Daoy (cell line): ENCODE data around the gene C12orf75. TPM values are rescaled to one million over a fixed set of nuclear protein-coding genes. Genes with fewer than 3 reads are reported as not detected.
"Not testable (repeated sequence)": the region's sequence is repeated elsewhere in the genome, so short reads cannot be mapped to it uniquely, and the experiment has no call there.

Source experiments
- DNase-seq: peaks from one replicate; pipeline ENCODE4 v3.0.0-alpha.2; 2015; ENCODE audit warnings: low read depth
- total RNA-seq: library from RNA; depleted of rRNA; stranded (reverse); fragments of >200 nt; shearing (Covaris generic); gene quantifications from 2 replicates; pipeline ENCODE4 v1.2.3, GENCODE V29; 2014; rRNA removed

The C12orf75 gene
- total RNA-seq, result 89.1 and 103 TPM in 2 replicates

DNA sequence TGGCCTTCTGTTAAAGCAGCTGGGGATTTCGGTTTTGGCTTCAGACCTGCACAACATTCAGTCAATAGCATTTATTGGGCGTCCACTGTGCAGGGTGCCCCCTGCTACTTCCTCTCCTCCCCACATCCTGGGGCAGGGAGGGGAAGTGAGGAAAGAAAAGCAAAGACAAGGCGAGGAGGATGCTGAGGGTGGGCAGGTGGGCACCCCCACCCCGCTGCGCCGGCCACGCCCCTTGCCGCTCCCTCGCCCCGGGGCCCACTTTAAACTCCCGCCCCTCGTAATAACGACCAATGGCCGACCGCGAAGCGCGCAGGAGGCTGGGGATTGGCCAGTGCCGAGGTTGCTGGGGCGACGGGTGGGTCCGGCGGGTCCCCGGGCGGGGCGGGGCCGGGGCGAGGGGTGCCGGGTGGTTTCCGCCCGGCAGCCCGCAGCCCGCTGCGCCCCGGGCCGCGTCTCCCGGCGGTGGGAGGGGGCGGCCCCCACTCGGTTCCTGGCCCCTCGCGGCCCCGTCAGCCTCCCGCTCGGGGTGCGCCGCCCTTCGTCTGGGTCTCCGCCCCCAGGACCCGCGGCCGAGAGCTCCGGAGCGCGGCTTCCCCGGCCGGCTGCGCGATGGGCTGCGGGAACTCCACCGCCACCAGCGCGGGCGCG lies at the start of gene C12orf75:
Gene C12orf75 (plus strand): TSS at position 409 of the 648 bp plus-strand sequence. CDS start 201 bp downstream, at position 610.
- DNase-seq, result peak; percentile 90

DNA sequence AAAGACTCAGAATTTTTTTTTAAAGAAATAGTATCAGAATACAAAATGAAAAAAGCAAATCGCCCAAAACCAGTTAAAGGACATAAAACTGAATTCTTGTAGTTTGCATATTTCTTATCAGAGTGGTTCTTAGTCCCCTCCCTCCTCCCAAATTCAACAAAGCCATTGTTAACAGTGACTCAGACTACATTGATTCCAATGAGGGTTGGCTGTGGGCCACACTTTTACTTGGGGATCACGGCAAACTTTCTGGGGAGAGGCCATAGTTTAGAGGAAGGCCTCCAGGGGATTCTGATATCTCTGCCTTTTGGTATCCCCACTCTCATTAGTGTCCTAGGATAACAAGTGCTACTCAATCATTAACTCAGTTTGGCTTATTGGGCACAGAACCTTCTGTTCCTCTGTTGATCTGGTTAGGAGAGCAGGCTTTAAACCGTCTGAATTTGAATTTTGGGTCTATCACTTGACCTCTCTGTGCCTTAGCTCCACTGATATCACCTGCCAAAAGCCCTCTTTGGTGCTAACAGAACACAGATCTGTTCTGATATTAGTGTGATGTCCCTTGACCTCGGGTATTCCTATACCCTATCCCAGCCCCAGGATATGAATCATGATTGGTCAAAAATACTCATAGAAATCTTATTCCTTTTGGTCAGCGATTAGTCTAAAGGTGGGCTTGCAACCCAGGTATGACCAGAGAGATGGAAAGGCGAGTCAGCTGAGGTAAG lies 49.4 kb upstream of the C12orf75 start:
- no peak for DNase-seq

DNA sequence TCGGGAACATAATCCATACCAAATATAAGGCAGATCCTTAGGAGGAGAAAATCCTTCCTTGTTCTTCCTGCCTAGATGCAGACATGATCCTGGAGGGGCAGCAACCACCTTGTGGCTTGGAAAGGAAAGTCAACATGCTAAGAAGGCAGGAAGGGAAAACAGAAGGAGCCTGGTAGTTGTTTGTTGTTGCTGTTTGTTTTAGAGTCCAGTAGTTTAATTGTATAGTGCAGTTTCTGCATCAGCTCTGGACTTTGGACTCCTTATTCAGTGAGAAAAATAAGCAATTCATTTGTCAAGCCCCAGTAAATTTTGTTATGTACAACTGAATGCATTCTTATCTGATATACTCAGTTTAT lies 48.8 kb upstream of the C12orf75 start:
- DNase-seq, result no peak

DNA sequence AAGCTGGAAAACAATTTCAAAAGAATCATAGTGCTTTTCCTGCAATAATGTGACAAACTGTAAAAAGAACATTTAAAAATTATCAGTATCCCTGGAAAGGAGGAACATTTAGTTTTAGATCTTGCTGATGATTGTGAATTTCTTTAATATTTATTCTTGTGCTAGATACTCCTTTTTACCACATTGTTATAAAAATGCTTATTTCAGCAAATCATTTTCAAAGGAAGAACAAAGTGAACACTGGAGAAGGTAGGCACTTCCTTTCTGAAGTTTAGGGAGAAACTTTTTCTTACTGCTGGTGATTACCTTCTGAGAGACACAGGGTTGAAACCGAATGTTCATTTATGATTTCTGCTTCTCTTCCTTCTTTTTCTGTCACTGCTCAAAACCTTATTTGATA lies 45.1 kb upstream of the C12orf75 start:
- DNase-seq, result no peak

DNA sequence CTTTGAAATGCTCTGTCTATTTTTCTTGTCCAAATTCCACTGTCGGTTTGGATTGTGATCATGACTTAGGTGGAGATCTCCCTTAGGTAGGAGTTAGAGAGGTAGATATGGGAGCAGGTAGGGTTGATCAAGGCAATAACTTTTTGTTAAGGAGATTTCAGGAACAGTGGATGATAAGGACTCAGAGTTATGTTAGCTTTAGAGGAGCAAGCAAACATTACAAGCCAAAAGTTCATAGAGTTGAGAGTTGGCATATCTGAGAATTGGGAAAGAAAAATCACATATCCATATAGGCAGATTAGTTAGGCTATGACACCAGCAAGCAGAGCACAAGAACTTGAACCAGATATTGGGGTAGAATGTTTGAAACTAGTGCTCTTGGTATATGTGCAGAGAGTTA lies 43.1 kb upstream of the C12orf75 start:
- DNase-seq, result no peak

DNA sequence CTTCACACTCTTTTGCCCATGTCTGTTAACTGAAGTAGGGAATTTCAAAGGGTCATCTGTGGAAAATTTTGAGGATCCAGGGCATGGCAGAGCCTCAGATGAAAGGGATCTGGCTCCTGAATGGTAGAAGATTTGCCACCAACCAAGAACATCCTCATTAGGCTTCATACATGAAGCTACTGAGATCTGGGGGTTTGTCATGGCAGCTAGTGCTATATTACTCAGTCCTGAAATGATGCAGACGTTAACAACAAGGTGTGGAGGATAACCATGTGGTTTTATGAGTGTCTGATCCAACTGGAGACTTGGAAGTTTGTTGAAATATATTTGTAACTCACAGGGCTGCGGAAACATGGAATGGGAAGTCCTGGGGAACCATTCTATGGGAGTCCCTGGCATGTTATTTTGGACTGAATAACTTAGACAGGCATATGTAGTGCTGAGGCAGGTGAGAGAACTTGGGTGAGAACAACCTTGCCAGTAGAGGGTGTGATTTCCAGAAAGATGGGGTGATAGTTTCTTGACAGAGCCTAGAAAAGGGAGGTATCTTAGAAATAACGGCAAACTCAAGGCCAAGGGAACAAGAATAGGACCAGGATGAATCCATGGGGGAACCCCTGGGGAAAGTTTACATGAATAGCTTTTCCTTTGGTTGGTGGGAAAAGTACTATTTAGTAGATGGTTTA lies 42.0 kb upstream of the C12orf75 start:
- DNase-seq, result no peak

DNA sequence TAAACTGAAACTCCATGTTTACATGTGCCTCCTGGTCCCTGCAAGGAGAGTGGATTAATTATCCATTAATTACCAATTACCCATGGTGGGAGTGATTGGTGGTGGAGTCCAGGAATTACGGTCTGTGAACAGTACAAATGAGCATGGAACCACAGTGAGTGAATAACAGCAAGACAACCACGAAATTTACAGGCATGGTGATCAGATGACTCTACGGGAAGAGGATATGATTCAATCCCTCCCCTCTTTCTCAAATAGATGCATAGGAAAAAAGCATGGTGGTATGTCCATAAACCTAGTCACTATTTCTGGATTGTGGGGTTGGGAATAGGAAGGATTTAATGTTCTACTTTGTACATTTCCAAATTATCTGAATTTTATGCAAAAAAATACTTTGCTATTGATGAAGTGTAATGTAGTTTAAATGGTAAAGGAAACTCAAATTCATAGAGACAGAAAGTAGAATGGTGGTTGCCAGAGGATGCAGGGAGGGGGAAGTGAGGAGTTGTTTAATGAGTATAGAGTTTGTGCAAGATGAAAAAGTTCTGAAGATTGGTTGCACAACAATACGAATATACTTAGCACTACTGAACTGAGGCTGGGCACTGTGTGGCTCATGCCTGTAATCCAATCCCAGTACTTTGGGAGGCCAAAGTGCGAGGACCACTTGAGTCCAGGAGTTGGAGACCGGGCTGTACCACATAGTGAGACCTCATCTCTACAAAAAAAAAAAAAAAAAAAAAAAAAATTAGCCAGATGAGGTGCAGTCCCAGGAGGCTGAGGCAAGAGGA lies 41.2 kb upstream of the C12orf75 start:
- peak; percentile 39 for DNase-seq

DNA sequence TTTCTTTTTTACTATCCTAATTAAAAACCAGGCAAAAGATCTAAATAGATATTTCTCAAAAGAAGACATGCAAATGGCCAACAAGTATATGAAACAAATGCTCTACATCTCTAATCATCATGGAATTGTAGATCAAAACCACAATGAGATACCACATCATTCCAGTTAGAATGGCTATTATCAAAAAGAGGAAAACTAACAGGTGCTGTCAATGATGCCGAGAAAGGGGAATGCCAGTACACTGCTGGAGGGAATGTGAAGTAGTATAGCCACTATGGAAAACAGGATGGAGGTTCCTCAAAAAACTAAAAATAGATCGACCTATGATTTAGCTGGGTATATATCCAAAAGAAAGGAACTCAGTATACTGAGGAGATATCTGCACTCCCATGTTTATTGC lies 39.0 kb upstream of the C12orf75 start:
- DNase-seq, result no peak

DNA sequence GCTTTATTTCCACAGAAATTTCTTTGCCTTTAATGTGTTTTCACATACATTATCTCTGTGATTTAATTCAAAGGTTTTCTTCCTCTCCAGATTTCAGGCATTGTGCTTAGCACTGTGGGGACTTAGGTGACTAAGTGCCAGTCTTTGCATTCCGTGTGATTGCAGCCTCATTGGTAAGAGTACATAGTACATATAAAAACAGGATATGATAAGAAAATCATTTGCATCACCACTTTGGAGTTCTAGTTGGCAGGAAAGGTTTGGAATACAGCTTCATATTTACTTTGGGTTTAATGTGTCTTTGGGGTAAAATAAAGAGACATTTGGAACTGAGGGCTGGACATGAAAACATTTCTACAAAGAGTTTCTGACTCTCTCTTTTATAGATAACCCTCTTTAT lies 37.8 kb upstream of the C12orf75 start:
- no peak for DNase-seq

DNA sequence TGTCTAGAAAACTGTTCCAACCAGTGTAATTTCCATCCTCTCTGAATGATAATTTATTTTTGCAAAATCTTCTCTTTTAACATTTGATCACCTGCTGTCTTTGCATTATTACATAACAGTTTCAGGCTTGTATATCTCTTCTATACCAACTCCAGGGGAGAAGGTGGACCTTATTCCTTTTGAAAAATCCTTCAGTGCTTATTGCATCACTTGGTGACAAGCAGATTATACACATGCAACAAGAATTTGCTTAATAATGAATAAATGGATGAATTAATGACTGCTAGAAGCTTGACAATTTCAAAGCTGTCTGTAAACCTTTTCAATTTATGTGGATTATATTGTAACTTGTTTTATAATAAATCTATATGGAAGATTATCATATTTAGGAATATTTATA lies 37.3 kb upstream of the C12orf75 start:
- no peak for DNase-seq

DNA sequence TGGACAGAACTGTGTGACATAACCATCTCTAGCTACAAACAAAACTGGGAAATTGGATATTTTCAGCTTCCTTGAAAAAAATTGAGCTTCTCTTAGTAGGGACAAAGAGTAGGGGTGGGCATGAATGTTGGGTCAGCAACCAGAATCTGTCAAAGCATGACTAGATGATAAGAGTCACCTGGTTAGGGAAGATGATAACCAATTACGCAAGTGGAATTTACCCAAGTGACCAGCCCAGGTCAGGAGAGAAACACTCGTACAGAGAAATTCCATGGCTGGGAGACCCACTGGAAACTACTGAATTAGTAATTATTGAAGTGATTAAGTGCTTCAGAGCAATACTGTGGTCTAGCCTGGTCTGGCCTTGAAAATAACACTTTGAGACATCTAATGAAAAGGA lies 36.3 kb upstream of the C12orf75 start:
- DNase-seq, result no peak

DNA sequence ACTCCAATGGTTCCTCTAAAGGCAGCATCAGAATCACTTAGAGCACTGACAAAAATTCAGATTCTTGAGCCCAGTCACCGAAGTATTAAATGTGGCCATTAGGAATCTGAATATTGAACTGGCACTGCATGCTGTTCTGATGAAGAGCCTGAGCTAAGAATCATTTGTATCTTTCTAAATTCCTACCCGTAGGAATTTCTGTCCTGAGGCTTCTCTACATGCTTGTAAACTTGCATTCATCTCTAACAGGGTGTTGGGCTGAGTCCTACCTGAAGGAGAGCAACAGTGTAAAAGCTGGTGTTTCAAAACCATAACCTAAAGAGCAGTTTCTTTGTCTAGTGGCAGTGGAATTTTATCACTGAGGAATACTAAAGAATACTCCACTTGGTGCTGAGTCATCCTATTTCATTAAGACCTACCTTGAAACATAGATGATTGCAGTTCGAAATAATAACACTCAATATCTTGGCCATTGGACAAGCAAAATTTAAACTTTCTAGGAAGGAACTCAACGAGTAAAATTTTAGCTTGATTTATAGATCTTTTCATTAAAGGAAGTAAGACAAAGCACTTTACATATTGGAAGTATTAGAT lies 35.5 kb upstream of the C12orf75 start:
- DNase-seq, result no peak

DNA sequence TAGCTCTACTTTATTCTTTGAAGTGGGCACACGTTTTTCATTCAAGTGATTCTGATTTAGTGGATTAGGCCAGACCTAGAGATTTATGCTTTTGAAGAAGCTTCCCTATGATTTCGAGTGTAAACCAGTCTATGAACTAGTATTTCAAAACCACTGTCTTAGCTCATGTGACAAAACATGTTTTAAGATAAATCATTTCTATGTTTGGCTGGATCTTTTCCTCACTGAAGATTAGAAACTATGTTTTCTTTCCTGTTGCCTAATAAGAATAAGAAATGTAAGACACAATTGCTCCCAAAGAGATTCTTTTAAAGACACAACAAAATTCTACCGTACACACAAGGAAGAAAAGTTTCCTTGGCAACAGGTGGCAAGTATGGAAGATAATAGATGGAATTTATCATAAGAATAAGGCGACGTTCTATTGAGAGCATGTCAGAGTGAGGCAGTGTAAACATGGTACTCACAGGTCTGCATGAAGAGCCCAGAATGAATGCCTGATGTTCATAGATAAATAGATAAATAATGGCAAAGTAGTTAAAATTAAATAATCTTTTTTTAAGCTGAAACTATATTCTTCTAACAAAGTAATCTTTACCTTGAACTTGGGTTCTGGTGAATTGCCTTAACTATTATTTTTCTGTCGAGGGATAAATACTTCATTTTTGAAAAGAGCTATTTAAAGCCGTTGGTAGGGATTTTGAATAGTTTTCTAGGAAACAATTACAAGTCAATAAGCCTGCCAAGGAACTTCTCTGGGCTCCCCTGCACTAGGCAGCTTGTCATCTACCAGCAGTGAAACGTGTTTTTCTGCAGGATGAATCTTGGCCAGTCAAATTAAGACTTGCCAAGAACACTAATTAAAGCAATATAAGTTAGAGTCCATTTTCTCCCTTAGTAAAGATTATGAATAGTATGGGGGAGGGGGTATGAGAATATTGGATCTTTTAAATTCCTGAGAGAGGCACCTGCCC lies 34.1 kb upstream of the C12orf75 start:
- DNase-seq, result no peak

DNA sequence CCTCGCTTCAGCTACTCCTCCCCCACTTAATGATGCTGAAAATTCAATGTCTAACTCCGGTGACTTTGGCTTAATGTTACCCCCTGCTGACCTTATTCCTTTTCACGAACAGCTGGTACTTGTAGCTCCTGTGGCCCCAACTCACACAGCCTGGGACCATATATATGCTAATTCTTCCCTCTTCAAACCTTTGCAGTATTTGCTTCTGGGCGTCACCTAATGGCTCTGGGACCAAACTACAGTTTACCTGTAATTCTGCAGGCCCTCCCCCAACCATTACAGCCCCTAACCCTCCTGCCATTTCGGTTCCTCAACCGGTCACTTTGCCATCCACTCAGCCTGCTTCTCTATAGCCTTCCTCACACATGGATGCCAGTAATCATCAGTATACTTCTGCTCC lies 29.6 kb upstream of the C12orf75 start:
- DNase-seq, result no peak

DNA sequence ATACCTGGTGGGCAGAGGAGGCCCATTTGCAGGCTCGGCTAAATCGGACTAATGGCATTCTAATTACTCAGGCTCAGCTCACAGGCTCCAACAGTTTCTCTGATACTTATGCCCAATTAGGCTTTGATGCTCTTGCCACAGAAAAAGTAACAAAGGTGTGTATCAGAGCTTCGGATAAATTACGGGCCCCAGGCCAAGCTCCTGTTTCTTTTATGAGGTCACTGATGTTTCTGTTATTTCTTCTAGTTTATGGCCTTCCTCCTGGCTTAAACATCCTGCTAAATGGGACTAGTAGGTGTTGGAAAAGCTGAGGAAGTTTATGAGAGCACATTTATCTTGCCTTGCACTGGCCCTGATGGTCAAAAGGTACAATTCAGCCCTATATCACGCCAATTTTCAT lies 28.8 kb upstream of the C12orf75 start:
- no peak for DNase-seq

DNA sequence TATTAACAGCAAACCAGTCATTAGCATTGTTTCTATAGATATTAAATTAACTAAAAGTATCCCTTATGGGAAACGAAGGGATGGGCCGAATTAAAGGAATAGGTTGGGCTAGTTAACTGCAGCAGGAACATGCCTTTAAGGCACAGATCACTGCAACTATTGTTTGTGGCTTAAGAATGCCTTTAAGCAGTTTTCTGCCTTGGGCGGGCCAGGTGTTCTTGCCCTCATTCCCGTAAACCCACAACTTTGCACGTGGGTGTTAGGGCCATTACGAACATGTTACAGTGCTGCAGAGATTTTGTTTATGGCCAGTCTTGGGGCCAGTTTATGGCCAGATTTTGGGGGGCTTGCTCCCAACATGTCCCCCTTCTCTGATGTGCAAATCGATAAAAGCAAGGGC lies 27.5 kb upstream of the C12orf75 start:
- not testable (repeated sequence) for DNase-seq

DNA sequence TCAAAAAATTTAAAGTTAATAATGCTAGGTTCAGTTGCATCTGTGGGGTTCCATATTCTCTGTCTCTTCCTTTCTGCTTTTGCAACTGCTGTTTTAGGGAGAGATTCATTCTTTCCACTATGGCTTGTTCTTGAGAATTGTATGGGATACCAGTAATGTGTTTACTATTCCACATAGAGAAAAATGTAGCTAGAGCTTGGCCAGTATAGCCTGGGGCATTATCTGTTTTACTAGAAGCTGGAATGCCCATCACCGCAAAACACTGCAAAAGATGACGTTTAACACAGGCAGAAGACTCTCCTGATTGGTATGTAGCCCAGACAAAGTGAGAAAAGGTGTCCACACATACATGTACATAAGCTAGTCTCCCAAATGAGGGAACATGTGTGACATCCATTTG lies 25.9 kb upstream of the C12orf75 start:
- not testable (repeated sequence) for DNase-seq

DNA sequence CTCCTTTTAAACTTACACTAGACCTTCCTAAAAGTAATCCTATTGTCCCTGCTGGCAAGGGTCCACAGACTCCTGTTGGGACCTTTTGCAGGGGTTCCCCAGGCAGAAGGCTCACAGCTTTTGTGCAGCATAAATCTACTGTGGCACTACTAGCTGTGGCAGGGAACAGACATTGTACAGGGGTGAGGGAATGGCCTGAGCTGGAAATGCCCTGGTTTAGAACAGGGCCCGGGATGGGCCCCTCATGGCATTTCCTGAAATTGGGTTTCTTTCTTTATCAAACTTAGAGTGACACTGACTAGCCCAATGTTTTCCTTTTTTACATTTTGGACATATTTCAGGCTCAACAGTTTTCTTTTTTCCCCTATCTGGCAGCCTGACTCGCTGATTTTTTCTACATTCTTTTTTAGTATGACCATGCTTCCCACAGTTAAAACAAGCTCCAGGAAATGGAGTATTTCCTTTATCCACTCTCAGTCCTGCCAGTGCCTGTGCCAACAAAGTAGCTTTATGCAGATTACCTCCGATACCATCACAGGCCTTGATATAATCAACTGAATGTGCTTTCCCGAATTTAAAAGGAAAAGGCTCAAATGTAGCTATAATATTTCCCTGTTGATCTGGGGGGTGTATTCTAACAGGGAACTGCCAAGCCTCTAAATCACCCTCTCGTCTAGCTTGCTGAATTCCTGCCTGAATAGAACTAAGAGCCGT lies 22.7 kb upstream of the C12orf75 start:
- DNase-seq, result not testable (repeated sequence)

DNA sequence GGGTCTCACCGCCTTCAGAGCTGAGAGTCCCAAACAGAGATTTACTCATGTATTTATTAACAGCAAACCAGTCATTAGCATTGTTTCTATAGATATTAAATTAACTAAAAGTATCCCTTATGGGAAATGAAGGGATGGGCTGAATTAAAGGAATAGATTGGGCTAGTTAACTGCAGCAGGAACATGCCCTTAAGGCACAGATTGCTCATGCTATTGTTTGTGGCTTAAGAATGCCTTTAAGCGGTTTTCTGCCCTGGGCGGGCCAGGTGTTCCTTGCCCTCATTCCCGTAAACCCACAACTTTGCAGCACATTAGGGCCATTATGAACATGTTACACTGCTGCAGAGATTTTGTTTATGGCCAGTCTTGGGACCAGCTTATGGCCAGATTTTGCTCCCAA lies 21.7 kb upstream of the C12orf75 start:
- DNase-seq, result not testable (repeated sequence)

DNA sequence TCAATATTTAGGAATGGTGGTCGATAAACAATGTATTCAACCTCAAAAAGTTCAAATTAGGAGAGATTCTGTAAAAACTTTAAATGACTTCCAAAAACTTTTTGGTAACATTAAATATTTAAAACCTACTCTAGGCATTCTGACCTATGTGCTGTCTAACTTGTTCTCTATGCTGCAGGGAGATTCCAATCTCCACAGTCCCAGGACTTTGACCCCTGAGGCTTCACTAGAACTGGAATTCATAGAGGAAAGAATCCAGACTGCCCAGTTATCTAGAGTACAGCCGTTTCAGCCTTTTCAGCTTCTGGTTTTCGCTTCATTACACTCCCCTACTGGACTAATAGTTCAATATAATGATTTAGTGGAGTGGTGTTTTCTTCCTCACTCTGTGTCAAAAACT lies 21.1 kb upstream of the C12orf75 start:
- DNase-seq, result not testable (repeated sequence)
